GM12874 (cell line): ENCODE measurements around the gene ENOX2.

Experiments
- CTCF ChIP-seq: IDR thresholded peaks from 2 replicates; pipeline ENCODE4 v1.5.1; 2011; ENCODE audit warnings: low read depth, mild to moderate bottlenecking, control low read depth, low read length, moderate library complexity; ENCODE audit not compliant: insufficient read depth

ENOX2 gene

GRCh38 chrX:130688360-130688759 is 214.6 kb downstream of the ENOX2 start:
- TF ChIP-seq CTCF: no peak

GRCh38 chrX:130682990-130683389 is 220.0 kb downstream of the ENOX2 start:
- no peak for TF ChIP-seq CTCF

- no peak for TF ChIP-seq CTCF
Measured at GRCh38 chrX:130680164-130681035, 222.6 kb downstream of the ENOX2 start.

- no peak for TF ChIP-seq CTCF
Measured at GRCh38 chrX:130676861-130677260, 226.1 kb downstream of the ENOX2 start.

GRCh38 chrX:130672214-130672613 is 230.8 kb downstream of the ENOX2 start:
- TF ChIP-seq CTCF: no peak

GRCh38 chrX:130669233-130669632 is 233.8 kb downstream of the ENOX2 start:
- TF ChIP-seq CTCF: no peak

GRCh38 chrX:130665263-130665662 is 237.7 kb downstream of the ENOX2 start:
- TF ChIP-seq CTCF: no peak

GRCh38 chrX:130658310-130658709 is 244.7 kb downstream of the ENOX2 start:
- no peak for TF ChIP-seq CTCF
